Measurements from ENCODE around the gene RIOK3. TPM values are rescaled to one million over a fixed set of nuclear protein-coding genes. Genes with fewer than 3 reads are reported as not detected.

RIOK3 gene
- total RNA-seq, 1 experiment from 2014 or later = 41.4 TPM

DNA sequence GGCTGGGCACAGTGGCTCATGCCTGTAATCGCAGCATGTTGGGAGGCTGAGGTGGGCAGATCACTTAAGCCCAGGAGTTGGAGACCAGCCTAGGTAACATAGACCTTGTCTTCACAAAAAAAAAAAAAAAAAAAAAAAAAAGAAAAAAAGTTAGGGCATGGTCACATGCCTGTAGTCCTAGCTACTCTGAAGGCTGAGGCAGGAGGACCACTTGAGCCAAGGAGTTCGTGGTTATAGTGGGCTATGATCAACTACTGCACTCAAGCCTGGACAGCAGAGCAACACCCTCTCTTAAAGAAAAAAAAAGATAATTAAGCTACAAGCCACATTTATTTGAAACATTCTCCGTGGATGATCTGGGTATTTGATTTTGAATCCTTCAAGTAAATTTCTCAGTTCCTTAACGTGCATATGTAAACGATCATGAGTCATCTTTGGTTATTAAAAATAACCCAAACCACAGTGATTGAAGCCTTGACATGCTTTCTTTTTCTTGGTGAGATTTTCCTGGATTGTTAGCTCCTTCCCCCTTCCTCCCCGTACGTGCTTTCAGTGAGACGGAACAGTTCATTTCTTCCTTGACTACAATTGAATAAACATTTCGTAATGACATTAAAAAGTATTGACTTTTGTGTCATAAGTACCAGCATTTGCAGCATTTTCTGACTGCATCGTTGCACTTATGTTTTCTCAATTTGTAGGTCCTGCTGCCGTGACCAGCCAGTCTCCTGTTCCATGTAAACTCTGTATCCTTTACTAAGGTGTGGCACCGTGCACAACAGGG lies 70.5 kb downstream of the RIOK3 start:
- CTCF ChIA-PET = interaction anchor here (0.6 kb wide), 1 partner anchor 21 kb away, joined by 3 read pairs; no protein-coding TSS in a partner anchor
- Histone ChIP-seq H3K9ac (ENCODE audit: low read length) (peak overlapping the region; percentile 48), H3F3A (ENCODE audit: low read length, unreplicated experiment) (no peaks in the 10 kb centered on the region), H3K4me3 (ENCODE audit: low read length) (peak overlapping the region; percentile 29; the same call in 1 of the 2 replicates), H3K9me2 (replicated peaks; ENCODE audit: low read length) (no peaks in the 10 kb centered on the region), H3K27ac (ENCODE audit: low read length) (peak overlapping the region; percentile 86), H3K9me3 (ENCODE audit: low read length) (no peaks in the 10 kb centered on the region), H3K79me2 (ENCODE audit: low read length) (no peaks in the 10 kb centered on the region), H3K4me2 (ENCODE audit: low read length) (peak overlapping the region; percentile 69), H3K36me3 (ENCODE audit: low read depth, low read length) (peaks cover 50% of the 10 kb centered on the region), H3K4me1 (ENCODE audit: insufficient read depth, low read length) (peaks cover 26% of the 10 kb centered on the region), H4K20me1 (ENCODE audit: low read length) (no peaks in the 10 kb centered on the region), H2AFZ (ENCODE audit: low read length) (no peak overlapping the region), H3K27me3 (ENCODE audit: low read length) (no peaks in the 10 kb centered on the region)
- DNase-seq (peak; percentile 78), ATAC-seq (peak; percentile 83)
- TF ChIP-seq EZH2phosphoT487 (IDR thresholded peaks at IDR 0.05; ENCODE audit: borderline replicate concordance, low read length) = no peak
- TF ChIP-seq EZH2 (IDR thresholded peaks at IDR 0.05; ENCODE audit: low read length, unreplicated experiment) = no peak
- TF ChIP-seq, protein P1, sequence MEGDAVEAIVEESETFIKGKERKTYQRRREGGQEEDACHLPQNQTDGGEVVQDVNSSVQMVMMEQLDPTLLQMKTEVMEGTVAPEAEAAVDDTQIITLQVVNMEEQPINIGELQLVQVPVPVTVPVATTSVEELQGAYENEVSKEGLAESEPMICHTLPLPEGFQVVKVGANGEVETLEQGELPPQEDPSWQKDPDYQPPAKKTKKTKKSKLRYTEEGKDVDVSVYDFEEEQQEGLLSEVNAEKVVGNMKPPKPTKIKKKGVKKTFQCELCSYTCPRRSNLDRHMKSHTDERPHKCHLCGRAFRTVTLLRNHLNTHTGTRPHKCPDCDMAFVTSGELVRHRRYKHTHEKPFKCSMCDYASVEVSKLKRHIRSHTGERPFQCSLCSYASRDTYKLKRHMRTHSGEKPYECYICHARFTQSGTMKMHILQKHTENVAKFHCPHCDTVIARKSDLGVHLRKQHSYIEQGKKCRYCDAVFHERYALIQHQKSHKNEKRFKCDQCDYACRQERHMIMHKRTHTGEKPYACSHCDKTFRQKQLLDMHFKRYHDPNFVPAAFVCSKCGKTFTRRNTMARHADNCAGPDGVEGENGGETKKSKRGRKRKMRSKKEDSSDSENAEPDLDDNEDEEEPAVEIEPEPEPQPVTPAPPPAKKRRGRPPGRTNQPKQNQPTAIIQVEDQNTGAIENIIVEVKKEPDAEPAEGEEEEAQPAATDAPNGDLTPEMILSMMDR (conservative IDR thresholded peaks at IDR 0.05; ENCODE audit: low read depth, low read length) = no peak
- POLR2A ChIA-PET (ENCODE audit: unreplicated experiment) = interaction anchor here (0.6 to 0.9 kb wide), 3 partner anchors 62 to 435 kb away, joined by 3 to 10 read pairs (median 3); no protein-coding TSS in a partner anchor
- intact Hi-C loops (cut with micrococcal nuclease) = loop anchor here (5.0 kb wide), 1 partner anchor 64 kb away; the partner anchor contains the start of gene NPC1
- BruUV-seq (replicated peaks) = no TSS peak

DNA sequence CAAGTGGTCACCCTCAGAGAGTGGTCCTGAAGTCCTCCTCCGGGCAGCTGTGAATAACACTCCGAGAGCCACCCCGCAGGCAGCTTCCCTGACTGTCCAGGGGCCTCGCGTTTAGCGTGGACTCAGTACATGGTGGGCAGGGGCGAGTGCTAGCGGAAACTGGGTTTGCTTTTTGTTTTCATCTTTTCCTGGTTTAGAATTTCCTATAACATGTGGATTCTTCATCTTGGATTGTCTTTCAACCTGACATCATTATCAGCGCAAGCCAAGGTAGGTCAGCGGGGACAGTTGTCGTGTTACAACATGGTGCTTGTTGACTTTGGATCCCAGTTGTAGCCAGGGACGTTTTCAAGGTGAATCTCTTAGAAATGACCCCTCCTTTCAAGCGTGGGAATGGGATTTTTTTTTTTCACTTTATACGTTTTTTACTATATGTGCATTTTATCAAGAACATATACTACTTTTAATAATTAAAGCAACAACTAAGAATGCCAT lies 71.2 kb downstream of the RIOK3 start:
- BruUV-seq (replicated peaks) = no TSS peak
- Histone ChIP-seq H3K36me3 (ENCODE audit: low read depth, low read length) (peaks cover 52% of the 10 kb centered on the region), H3K27ac (ENCODE audit: low read length) (peak overlapping the region; percentile 86), H3K79me2 (ENCODE audit: low read length) (no peaks in the 10 kb centered on the region), H4K20me1 (ENCODE audit: low read length) (no peaks in the 10 kb centered on the region), H3F3A (ENCODE audit: low read length, unreplicated experiment) (peaks cover 3% of the 10 kb centered on the region), H3K4me1 (ENCODE audit: insufficient read depth, low read length) (peaks cover 33% of the 10 kb centered on the region), H3K9me3 (ENCODE audit: low read length) (no peaks in the 10 kb centered on the region), H3K9me2 (replicated peaks; ENCODE audit: low read length) (no peaks in the 10 kb centered on the region), H3K9ac (ENCODE audit: low read length) (peak overlapping the region; percentile 48), H3K4me2 (ENCODE audit: low read length) (peak overlapping the region; percentile 69), H3K4me3 (ENCODE audit: low read length) (peak overlapping the region; percentile 29; the same call in 1 of the 2 replicates), H2AFZ (ENCODE audit: low read length) (no peak overlapping the region), H3K27me3 (ENCODE audit: low read length) (no peaks in the 10 kb centered on the region)
- POLR2A ChIA-PET (ENCODE audit: unreplicated experiment) = interaction anchor here (0.6 to 0.9 kb wide), 2 partner anchors 62 to 217 kb away, joined by 3 to 10 read pairs; no protein-coding TSS in a partner anchor
- no peak for TF ChIP-seq EZH2 (IDR thresholded peaks at IDR 0.05; ENCODE audit: low read length, unreplicated experiment)
- TF ChIP-seq EZH2phosphoT487 (IDR thresholded peaks at IDR 0.05; ENCODE audit: borderline replicate concordance, low read length) = no peak
- CTCF ChIA-PET = no interaction called here
- DNase-seq = no peak
- intact Hi-C loops (cut with micrococcal nuclease) = loop anchor here (5.0 kb wide), 1 partner anchor 63 kb away; the partner anchor contains the start of gene NPC1
- ATAC-seq = no peak

DNA sequence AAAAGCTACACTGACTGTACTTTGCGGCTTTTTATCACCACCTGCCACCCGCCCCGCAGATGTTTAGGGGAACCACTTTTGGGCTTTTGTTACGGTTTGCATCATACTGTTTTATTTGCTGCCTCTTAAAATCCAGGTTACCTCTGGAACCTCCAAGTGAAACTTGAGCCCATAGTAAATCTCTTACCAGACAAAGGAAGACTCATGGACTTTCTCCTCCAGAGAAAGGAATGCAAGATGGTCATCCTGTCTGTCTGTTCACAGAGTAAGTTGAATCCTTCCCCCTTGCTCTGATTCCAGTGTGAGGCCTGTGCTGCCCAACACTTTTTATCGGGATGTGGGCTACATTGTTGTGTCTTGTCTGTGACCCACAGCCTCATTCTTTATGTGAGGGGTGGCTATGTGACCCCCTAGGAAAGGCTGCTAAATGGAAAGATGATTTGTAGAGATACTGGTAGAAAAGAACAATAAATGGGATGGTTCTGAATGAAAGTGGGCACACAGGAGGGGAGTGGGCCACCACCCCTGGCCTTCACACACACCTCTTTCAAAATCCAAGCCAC lies 73.5 kb downstream of the RIOK3 start:
- ATAC-seq (no peak), DNase-seq (no peak)
- TF ChIP-seq EZH2phosphoT487 (IDR thresholded peaks at IDR 0.05; ENCODE audit: borderline replicate concordance, low read length) (no peak), EZH2 (IDR thresholded peaks at IDR 0.05; ENCODE audit: low read length, unreplicated experiment) (no peak)
- TF ChIP-seq, protein P1 (conservative IDR thresholded peaks at IDR 0.05; ENCODE audit: low read depth, low read length) = no peak
- Histone ChIP-seq H3F3A (ENCODE audit: low read length, unreplicated experiment) (peaks cover 6% of the 10 kb centered on the region), H3K4me1 (ENCODE audit: insufficient read depth, low read length) (peaks cover 48% of the 10 kb centered on the region), H4K20me1 (ENCODE audit: low read length) (no peaks in the 10 kb centered on the region), H3K27ac (ENCODE audit: low read length) (no peak overlapping the region), H3K79me2 (ENCODE audit: low read length) (no peaks in the 10 kb centered on the region), H3K9ac (ENCODE audit: low read length) (no peak overlapping the region), H2AFZ (ENCODE audit: low read length) (no peak overlapping the region), H3K4me3 (ENCODE audit: low read length) (no peak overlapping the region), H3K36me3 (ENCODE audit: low read depth, low read length) (peaks cover 55% of the 10 kb centered on the region), H3K27me3 (ENCODE audit: low read length) (no peaks in the 10 kb centered on the region), H3K9me3 (ENCODE audit: low read length) (no peaks in the 10 kb centered on the region), H3K4me2 (ENCODE audit: low read length) (no peak overlapping the region), H3K9me2 (replicated peaks; ENCODE audit: low read length) (no peaks in the 10 kb centered on the region)
- intact Hi-C loops (cut with micrococcal nuclease) = no loop called here
- no TSS peak for BruUV-seq (replicated peaks)
- CTCF ChIA-PET = no interaction called here
- POLR2A ChIA-PET (ENCODE audit: unreplicated experiment) = no interaction called here
